ENCODE data around the gene GINM1.

The GINM1 gene

DNA sequence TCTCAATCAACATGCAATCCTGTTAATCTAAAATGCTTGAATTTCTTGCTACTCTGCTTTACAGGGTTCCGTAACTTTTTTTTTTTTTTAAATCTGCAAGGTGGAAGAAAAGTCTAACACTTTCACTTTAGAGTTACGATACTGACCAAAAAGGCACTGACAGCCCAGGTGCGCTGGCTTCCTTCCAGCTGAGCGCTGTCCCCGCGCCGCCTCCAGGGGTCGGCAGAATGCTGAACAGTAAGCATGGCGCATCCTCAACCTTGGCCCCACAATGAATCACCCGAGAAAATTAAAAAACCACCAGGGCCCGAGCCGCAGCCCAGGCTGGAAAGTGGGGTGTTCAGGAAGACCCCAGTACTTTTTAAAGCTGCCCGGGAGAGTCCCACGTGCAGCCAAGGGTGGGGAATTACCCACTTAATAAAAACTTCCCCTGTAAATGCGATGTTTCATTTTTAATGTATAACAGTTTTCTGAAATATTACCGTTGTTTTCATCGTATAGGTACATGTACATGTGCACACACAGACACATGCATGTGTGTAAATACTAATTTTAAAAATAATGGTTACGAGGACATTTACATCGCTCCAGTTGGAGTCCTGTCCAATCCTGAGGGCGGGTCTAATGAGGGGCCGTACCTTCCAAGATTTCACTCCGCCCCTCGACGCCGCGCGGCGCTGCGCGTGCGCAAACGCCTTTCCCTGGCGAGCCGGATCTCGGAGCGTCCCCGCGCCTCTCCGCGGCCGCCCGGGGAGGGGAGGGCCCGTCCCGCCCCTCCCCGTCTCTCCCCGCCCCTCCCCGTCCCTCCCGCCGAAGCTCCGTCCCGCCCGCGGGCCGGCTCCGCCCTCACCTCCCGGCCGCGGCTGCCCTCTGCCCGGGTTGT lies at the start of gene GINM1:
Gene GINM1 (plus strand): TSS at position 849 of the 883 bp plus-strand sequence. CDS start 40 bp downstream, outside the sequence.
- TF ChIP-seq, protein P1, sequence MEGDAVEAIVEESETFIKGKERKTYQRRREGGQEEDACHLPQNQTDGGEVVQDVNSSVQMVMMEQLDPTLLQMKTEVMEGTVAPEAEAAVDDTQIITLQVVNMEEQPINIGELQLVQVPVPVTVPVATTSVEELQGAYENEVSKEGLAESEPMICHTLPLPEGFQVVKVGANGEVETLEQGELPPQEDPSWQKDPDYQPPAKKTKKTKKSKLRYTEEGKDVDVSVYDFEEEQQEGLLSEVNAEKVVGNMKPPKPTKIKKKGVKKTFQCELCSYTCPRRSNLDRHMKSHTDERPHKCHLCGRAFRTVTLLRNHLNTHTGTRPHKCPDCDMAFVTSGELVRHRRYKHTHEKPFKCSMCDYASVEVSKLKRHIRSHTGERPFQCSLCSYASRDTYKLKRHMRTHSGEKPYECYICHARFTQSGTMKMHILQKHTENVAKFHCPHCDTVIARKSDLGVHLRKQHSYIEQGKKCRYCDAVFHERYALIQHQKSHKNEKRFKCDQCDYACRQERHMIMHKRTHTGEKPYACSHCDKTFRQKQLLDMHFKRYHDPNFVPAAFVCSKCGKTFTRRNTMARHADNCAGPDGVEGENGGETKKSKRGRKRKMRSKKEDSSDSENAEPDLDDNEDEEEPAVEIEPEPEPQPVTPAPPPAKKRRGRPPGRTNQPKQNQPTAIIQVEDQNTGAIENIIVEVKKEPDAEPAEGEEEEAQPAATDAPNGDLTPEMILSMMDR (IDR thresholded peaks at IDR 0.05; ENCODE audit: borderline replicate concordance, insufficient read depth, low read depth, low read length), result peak; percentile 75
- H3K4me3 ChIP-seq (ENCODE audit: low read depth, low read length), result peak within 1 kb of the TSS; percentile 79

GRCh38 chr6:149529650-149530049 lies 36.5 kb upstream of the GINM1 start:
- TF ChIP-seq, protein P1 (IDR thresholded peaks at IDR 0.05; ENCODE audit: borderline replicate concordance, insufficient read depth, low read depth, low read length), result no peak
- no peak overlapping the region for H3K4me3 ChIP-seq (ENCODE audit: low read depth, low read length)

DNA sequence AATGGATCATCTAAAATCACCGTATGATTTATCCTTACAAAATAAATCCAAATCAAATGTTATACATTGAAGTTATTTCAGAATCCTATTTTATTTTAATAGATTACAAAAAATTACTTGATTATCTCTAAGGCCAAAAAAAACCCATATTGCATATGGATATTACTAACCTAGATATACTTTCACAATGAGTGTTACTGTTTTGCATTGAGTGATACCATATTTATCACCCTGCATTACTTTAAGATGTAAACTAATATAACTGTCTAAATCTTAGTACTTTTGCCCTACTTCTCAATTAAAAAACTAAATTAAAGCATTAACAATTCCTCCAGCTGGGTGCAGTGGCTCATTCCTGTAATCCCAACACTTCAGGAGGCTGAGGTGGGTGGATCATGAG lies 31.4 kb upstream of the GINM1 start:
- no peak overlapping the region for H3K4me3 ChIP-seq (ENCODE audit: low read depth, low read length)
- TF ChIP-seq, protein P1 (IDR thresholded peaks at IDR 0.05; ENCODE audit: borderline replicate concordance, insufficient read depth, low read depth, low read length), result no peak

GRCh38 chr6:149541139-149541538 lies 25.0 kb upstream of the GINM1 start:
- TF ChIP-seq, protein P1 (IDR thresholded peaks at IDR 0.05; ENCODE audit: borderline replicate concordance, insufficient read depth, low read depth, low read length), result no peak
- H3K4me3 ChIP-seq (ENCODE audit: low read depth, low read length), result no peak overlapping the region

- H3K4me3 ChIP-seq (ENCODE audit: low read depth, low read length), result peak overlapping the region; percentile 69
- TF ChIP-seq, protein P1 (IDR thresholded peaks at IDR 0.05; ENCODE audit: borderline replicate concordance, insufficient read depth, low read depth, low read length), result no peak
Observed at GRCh38 chr6:149544646-149545257, 21.4 kb upstream of the GINM1 start.

DNA sequence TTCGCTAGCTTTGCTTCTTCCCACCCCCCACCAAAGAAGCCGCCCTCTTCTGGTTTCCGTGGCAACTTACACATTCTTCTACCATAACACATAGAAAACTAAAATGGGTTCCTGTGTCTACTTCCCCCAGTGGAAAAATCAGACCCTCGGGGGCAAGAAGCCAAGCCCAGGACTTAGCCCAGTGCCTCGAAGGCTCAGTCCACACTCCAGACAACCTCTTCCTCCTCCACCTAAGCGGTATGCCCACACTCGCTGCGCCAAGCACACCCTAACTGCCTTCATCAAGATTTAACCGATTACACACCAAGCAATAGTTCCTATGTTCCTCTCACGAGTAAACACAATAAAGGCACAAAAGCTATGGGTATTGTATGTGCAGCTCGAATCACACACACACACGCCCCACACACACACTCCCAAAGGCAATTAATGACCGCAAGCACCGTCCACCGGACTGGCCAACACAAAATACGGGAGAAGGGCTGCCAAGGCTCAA lies 20.9 kb upstream of the GINM1 start:
- peak overlapping the region; percentile 69 for H3K4me3 ChIP-seq (ENCODE audit: low read depth, low read length)
- TF ChIP-seq, protein P1 (IDR thresholded peaks at IDR 0.05; ENCODE audit: borderline replicate concordance, insufficient read depth, low read depth, low read length), result no peak

Measured in GM12875 (cell line).